Measurements from ENCODE around the gene ZHX3.

The ZHX3 gene

DNA sequence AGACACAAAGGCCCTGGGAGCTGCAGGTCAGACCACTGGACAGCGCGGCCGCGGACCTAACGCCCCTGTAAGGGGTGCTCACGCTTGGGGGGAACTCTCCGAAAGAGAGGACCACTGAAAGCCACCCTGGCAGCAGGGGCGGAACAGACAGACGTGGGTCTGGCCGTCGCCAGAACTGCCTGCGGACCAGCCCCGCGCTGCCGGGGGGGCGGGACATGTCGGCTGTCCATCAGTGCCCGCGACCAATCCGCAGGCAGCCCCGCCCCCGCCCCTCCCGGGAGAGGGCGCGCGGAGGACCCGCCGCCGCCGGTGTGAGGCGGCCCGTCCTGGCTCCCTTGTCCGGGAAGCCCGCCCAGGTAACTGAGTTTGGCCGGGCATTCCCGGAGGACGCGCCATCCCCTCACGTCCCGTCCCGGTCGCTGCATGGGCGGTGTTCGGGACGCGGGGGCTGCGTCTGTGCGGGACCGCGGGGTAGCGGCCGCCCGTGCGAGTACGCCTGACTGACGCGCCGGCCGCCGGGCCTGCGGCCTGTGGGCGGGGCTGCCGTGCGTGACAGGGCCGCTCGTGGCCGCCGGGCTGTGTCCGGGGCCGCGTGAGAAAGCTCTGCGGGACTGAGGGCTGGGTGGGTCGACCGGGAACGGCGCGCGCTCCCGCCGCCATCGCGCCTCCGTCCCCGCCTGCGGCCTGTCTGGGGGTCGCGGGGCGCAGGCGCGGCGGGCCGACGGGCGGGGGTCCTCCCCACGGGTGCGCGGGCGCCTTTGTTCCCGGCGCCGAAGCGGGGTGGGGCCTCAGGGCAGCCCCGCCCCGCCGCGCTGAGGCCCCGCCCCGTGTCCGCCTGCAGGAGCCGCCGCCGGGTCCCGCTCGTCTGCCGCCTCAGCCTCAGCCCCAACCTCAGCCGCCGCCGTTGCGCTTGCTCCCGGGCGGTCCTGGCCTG is 180.6 kb downstream of the ZHX3 start, which contains the start of gene PLCG1:
Gene PLCG1, plus strand, starts transcription at position 864 of the 934 bp plus-strand sequence. CDS start 99 bp downstream, outside the sequence.
- H3K27ac ChIP-seq: no peak within 1 kb of the TSS
- no peaks in the 10 kb centered on the region; the same call in 1 of the 2 replicates for H3K79me2 ChIP-seq (ENCODE audit: insufficient read depth, low read depth)
- H3K4me1 ChIP-seq (ENCODE audit: low read depth, poor library complexity, severe bottlenecking): peaks cover under 1% of the 10 kb centered on the region

GRCh38 chr20:41135888-41136679 is 181.4 kb downstream of the ZHX3 start:
- Histone ChIP-seq H3K27ac (no peak overlapping the region), H3K27me3 (ENCODE audit: insufficient read depth, low read depth) (no peaks in the 10 kb centered on the region), H3K4me1 (ENCODE audit: low read depth, poor library complexity, severe bottlenecking) (peaks cover 8% of the 10 kb centered on the region), H3K79me2 (ENCODE audit: insufficient read depth, low read depth) (no peaks in the 10 kb centered on the region; the same call in 1 of the 2 replicates), H3K36me3 (ENCODE audit: insufficient read depth) (no peaks in the 10 kb centered on the region), H3K4me2 (peak overlapping the region; percentile 64), H4K20me1 (ENCODE audit: insufficient read depth) (no peaks in the 10 kb centered on the region), H3K9ac (no peak overlapping the region), H2AFZ (ENCODE audit: low read depth) (peak overlapping the region; percentile 89; the same call in 1 of the 2 replicates), H3K4me3 (IDR thresholded peaks at IDR 0.05; ENCODE audit: insufficient read depth, low read depth, low read length) (no peak overlapping the region)
- TF ChIP-seq, protein P1, sequence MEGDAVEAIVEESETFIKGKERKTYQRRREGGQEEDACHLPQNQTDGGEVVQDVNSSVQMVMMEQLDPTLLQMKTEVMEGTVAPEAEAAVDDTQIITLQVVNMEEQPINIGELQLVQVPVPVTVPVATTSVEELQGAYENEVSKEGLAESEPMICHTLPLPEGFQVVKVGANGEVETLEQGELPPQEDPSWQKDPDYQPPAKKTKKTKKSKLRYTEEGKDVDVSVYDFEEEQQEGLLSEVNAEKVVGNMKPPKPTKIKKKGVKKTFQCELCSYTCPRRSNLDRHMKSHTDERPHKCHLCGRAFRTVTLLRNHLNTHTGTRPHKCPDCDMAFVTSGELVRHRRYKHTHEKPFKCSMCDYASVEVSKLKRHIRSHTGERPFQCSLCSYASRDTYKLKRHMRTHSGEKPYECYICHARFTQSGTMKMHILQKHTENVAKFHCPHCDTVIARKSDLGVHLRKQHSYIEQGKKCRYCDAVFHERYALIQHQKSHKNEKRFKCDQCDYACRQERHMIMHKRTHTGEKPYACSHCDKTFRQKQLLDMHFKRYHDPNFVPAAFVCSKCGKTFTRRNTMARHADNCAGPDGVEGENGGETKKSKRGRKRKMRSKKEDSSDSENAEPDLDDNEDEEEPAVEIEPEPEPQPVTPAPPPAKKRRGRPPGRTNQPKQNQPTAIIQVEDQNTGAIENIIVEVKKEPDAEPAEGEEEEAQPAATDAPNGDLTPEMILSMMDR (conservative IDR thresholded peaks at IDR 0.05; ENCODE audit: low read depth, low read length): no peak

More for the DNA sequence above, 180.6 kb downstream of the ZHX3 start, which contains the start of gene PLCG1:
- Histone ChIP-seq H3K9ac (peak within 1 kb of the TSS; percentile 62), H3K4me2 (peak within 1 kb of the TSS; percentile 91), H4K20me1 (ENCODE audit: insufficient read depth) (no peaks in the 10 kb centered on the region), H3K27me3 (ENCODE audit: insufficient read depth, low read depth) (no peaks in the 10 kb centered on the region), H3K36me3 (ENCODE audit: insufficient read depth) (no peaks in the 10 kb centered on the region), H2AFZ (ENCODE audit: low read depth) (peak within 1 kb of the TSS; percentile 89), H3K4me3 (IDR thresholded peaks at IDR 0.05; ENCODE audit: insufficient read depth, low read depth, low read length) (no peak within 1 kb of the TSS)
- TF ChIP-seq, protein P1 (conservative IDR thresholded peaks at IDR 0.05; ENCODE audit: low read depth, low read length): no peak

GRCh38 chr20:41135187-41135887 is 182.2 kb downstream of the ZHX3 start:
- Histone ChIP-seq H3K4me3 (IDR thresholded peaks at IDR 0.05; ENCODE audit: insufficient read depth, low read depth, low read length) (no peak overlapping the region), H4K20me1 (ENCODE audit: insufficient read depth) (no peaks in the 10 kb centered on the region), H3K4me2 (no peak overlapping the region), H2AFZ (ENCODE audit: low read depth) (no peak overlapping the region), H3K27ac (no peak overlapping the region), H3K4me1 (ENCODE audit: low read depth, poor library complexity, severe bottlenecking) (peaks cover 8% of the 10 kb centered on the region), H3K27me3 (ENCODE audit: insufficient read depth, low read depth) (no peaks in the 10 kb centered on the region), H3K36me3 (ENCODE audit: insufficient read depth) (no peaks in the 10 kb centered on the region), H3K9ac (no peak overlapping the region), H3K79me2 (ENCODE audit: insufficient read depth, low read depth) (no peaks in the 10 kb centered on the region; the same call in 1 of the 2 replicates)
- TF ChIP-seq, protein P1 (conservative IDR thresholded peaks at IDR 0.05; ENCODE audit: low read depth, low read length): peak; percentile 94
